Stimulated activated CD4-positive, alpha-beta T cell treated with anti-CD3 and anti-CD28 coated beads, Interleukin-12 subunit alpha, Interleukin-12 subunit beta, amount 100 ng/mL, for 48 hours (primary cell): ENCODE data around the gene ANKMY1.
"Not testable (repeated sequence)": the region's sequence is repeated elsewhere in the genome, so short reads cannot be mapped to it uniquely, and the experiment has no call there.

ENCODE experiments used
- DNase-seq, 3 donors: peaks; one replicate each; pipeline ENCODE4 v3.0.0-alpha.2; 2020; ENCODE audit warnings: low read depth in 2 of 3, low spot score in 1 of 3

The ANKMY1 gene

GRCh38 chr2:240555541-240556250, 2.1 kb downstream of the ANKMY1 start:
- DNase-seq = no peak

DNA sequence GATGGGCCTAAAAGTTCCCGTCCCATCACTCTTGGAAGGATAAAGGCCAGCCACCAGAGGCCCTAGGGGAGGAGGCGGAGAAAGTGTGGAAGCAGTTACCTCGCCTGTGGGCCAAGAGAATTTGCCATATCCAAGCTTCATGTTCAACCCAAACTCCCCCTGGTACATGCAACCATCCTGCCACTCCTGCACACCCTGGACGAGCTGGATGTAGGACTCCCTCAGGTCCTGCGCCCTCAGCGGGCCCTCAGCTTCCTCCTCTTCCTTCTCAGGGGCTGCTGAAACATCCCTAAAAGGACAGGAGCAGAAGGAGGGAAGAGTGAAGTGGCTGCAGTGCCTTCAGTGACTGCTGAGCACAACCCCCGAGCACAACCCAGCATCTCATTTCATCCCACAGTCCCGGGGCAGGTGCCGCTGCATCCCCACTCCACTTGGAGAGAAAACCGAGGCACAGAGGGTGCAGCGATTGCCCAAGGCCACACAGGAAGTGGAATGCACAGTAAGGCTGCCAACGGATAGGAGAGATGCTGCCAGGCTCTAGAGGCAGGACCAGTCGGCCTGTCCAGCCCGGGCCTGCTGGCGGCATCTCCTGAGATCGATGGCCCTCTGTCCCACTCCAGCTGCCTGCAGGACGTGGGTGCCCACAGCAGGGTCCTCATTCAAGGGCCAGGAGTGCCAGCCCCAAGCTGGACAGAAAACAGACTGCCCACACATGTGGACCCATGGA, 2.9 kb downstream of the ANKMY1 start:
- DNase-seq = no peak

GRCh38 chr2:240553956-240554480, 3.8 kb downstream of the ANKMY1 start:
- DNase-seq = no peak

DNA sequence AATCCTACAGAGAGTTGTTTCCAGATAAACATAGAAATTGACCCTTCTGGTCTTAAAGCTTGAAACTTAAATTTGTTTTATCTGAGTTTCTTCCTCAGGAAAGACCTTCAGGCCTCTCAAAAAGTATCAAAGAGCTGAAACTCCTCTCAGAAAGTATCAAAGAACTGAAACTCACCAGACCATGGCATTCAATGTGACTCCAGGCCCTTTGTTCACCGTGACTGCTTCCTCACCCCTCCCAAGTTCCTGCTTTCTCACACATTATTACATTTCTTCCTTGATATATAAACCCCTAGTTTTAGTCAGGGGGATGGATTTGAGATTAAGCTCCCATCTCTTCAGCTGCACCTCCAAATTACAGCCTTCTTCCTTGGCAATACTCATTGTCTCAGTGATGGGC, 6.0 kb downstream of the ANKMY1 start:
- DNase-seq = no peak

GRCh38 chr2:240551288-240551687, 6.5 kb downstream of the ANKMY1 start:
- DNase-seq = no peak

- no peak for DNase-seq
Observed at GRCh38 chr2:240539906-240540305, 17.9 kb downstream of the ANKMY1 start.

- not testable (repeated sequence) for DNase-seq
Observed at GRCh38 chr2:240539101-240539500, 18.7 kb downstream of the ANKMY1 start.

- no peak for DNase-seq
Observed at GRCh38 chr2:240538031-240538780, 19.6 kb downstream of the ANKMY1 start.

- DNase-seq = no peak
Observed at GRCh38 chr2:240532031-240532775, 25.6 kb downstream of the ANKMY1 start.

- no peak for DNase-seq
Observed at GRCh38 chr2:240531038-240531437, 26.8 kb downstream of the ANKMY1 start.

DNA sequence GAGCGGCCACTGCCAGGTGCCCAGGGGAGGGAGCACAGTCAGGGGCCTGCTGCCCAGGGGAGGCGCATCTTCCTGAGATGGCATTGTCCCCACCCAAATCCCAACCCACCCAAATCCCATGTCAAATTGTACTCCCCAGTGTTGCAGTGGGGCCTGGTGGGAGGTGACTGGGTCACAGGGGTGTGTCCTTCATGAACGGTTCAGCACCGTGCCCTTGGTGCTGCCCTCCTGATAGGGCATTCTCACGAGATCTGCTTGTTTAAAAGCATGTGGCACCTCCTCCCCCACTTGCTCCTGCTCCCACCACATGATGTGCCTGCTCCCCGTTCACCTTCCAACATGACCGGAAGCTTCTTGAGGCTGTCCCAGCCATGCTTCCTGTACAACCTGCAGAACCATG, 27.6 kb downstream of the ANKMY1 start:
- DNase-seq = no peak

DNA sequence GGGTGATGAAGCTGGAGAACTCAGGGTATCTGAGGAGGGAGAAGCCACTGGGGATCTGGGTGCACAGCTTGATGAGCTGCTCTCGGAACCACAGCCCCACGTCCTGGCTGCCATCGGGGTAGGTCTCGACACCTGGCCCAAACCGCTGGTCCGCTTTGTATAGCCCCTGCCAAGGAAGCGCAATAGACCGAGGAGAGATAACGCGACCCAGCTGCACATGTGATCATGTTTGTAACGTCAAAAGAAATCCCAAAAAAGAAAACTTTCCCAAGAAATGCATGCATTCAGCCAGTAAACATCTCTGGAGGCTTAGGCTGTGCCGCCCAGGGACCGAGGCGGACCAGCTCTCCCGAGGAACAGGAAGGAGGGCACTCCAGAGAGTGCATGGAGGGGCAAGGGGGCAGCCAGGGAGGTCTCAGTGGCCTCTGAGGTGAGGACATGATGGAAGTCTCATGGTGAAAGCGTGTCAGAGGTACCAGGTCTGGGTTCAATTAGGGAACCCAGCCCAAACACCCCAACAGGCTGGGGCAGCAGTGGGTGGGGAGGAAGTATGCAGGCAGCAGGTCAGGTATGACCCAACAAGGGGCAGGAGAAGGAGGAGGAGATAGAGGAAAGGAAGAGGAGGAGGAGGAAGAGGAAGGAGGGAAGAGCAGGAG, 28.3 kb downstream of the ANKMY1 start:
- no peak for DNase-seq

- no peak for DNase-seq
Observed at GRCh38 chr2:240528406-240529040, 29.3 kb downstream of the ANKMY1 start.

GRCh38 chr2:240527153-240527750, 30.5 kb downstream of the ANKMY1 start:
- DNase-seq = no peak

DNA sequence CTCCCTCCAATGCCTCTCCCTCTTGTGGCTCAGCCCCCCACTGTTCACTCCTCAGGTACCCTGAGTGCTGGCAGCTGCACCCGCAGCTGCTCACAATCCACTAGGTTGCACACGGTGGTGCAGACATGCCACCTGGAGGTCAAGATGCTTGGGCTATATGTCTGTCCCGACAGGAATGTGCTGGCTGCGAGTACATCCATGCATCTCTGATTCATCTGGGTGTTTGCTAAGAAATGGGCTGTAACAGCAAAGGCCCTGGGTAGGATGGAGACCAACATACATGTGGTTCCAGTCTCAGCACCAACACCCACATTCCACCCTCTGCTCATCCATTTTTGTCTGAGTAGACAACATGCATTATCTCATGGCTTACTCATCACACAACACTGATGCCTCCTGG, 31.3 kb downstream of the ANKMY1 start:
- DNase-seq = no peak

DNA sequence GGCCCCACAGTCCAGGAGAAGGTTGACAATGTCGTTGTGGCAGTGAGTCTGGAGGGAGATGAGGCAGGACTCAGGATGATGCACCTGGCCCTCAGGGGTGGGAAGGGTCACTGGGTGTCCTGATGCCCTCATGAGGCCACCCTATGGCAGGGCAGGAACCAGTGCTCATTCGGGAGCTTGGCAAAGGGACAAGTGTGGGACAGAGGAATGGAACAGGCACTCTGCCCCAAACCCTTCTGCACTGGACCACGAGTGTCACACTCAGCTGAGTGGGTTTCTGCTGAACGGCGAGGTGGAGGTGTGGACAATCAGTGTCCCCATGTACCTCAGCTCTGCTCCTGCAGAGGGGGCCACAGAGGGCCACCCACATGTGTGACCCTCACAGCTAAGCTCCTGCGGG, 32.0 kb downstream of the ANKMY1 start:
- DNase-seq = no peak

- DNase-seq = no peak
Observed at GRCh38 chr2:240524963-240525718, 32.6 kb downstream of the ANKMY1 start.

GRCh38 chr2:240523451-240524281, 34.1 kb downstream of the ANKMY1 start:
- no peak for DNase-seq
